Measurements from ENCODE around the gene NQO2.

The NQO2 gene, protein sequence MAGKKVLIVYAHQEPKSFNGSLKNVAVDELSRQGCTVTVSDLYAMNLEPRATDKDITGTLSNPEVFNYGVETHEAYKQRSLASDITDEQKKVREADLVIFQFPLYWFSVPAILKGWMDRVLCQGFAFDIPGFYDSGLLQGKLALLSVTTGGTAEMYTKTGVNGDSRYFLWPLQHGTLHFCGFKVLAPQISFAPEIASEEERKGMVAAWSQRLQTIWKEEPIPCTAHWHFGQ

DNA sequence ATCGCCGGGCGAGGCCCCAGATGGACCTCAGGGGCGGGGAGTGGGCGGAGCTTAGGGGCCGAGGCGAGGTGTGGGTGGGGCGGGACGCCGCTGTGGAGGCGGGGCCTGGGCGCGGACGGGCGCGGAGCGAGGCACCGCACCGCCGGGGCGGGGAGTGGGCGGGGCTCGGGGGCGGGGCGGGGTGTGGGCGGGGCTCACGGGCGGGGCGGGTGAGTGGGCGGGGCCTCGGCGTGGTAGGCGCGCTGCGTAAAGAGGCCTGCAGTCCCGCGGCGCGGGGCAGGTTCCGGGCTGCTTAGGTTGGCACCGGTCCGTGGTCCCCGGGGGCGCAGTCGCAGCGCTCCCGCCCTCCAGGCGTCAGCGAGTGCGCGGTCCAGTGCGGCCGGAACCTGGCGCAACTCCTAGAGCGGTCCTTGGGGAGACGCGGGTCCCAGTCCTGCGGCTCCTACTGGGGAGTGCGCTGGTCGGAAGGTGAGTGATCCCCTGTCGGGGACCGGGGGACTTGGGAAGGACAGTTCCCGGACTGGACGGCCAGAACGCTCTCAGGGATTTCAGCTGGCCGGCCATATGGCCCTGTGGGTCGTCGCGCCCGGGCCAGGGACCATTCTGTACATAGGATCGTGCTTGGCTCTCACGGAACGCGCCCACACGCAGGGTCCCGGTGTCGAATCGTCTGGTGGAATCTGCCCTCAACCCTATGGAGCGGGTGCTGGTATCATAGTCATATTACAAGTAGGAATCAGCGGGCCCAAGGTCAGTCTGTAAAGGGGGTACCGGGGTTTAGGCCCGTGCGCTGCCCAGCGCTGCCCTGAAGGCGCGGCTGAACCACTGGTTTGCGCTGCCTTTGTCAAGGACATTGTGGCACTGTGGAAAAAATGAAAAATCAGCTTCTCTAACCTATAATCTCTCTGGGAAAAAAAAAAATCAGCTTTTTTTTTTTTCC is at the start of gene NQO2:
Gene NQO2, plus strand, starts transcription at position 277 of the 940 bp plus-strand sequence. CDS start 6,659 bp downstream, outside the sequence.
- DNase-seq (ENCODE audit: low read depth) = no peak
- peak within 1 kb of the TSS; percentile 94 for H3K4me3 ChIP-seq (ENCODE audit: control insufficient read depth, low read depth, low read length)
- no peak for TF ChIP-seq CTCF (IDR thresholded peaks at IDR 0.05; ENCODE audit: control insufficient read depth, insufficient read depth, low read depth, low read length, missing control alignments)

- H3K4me3 ChIP-seq (ENCODE audit: control insufficient read depth, low read depth, low read length) = no peak overlapping the region
- DNase-seq (ENCODE audit: low read depth) = no peak
- TF ChIP-seq CTCF (IDR thresholded peaks at IDR 0.05; ENCODE audit: control insufficient read depth, insufficient read depth, low read depth, low read length, missing control alignments) = no peak
Observed at GRCh38 chr6:2950713-2951112, 49.0 kb upstream of the NQO2 start.

DNA sequence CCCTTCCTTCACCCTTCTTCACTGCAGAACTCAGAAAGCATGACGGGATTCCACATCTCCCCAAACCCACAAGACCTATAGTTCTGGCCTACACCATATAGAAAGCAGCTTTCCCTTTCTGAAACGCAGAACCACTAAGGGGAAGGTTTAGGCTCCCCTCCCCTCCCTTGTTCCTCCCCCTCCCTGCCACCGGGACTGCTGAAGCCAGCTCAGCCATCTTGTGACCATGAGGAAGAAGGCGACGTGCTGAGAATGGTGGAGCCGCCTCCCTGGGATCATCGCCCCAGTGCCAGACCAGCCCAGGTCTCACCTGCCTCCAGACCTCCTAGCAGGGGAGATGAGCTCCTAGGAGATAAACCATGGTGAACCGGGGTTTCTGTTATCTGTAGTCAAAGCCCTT is 48.0 kb upstream of the NQO2 start:
- TF ChIP-seq CTCF (IDR thresholded peaks at IDR 0.05; ENCODE audit: control insufficient read depth, insufficient read depth, low read depth, low read length, missing control alignments) = no peak
- H3K4me3 ChIP-seq (ENCODE audit: control insufficient read depth, low read depth, low read length) = no peak overlapping the region
- no peak for DNase-seq (ENCODE audit: low read depth)

DNA sequence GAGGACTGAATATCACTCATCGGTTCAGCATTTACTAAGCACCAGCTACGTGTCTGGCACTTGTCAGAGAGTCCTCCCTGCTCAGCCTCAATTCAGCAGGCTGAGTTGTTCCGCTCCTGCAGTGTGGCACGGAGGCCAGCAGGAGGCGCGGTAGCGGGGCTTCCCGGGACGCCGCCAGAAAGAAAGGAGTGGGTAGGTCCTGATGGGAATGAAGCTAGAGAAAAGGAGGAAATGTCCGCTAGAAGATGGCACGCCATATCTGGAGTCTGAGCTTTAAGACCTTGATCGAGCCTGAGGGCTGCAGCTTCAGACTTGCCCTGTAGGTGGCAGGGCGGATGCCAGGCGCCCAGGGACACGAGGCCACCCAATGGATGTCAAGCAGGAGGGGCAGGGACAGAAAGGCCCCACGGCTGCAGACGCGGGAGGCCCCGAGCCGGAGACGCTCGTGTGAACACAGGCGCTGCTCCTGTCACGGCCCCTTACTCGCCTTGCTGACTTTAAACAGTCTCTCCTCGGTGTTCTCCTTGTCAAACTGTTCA is 47.1 kb upstream of the NQO2 start:
- peak; percentile 84 for DNase-seq (ENCODE audit: low read depth)
- TF ChIP-seq CTCF (IDR thresholded peaks at IDR 0.05; ENCODE audit: control insufficient read depth, insufficient read depth, low read depth, low read length, missing control alignments) = peak; percentile 97
- H3K4me3 ChIP-seq (ENCODE audit: control insufficient read depth, low read depth, low read length) = no peak overlapping the region

DNA sequence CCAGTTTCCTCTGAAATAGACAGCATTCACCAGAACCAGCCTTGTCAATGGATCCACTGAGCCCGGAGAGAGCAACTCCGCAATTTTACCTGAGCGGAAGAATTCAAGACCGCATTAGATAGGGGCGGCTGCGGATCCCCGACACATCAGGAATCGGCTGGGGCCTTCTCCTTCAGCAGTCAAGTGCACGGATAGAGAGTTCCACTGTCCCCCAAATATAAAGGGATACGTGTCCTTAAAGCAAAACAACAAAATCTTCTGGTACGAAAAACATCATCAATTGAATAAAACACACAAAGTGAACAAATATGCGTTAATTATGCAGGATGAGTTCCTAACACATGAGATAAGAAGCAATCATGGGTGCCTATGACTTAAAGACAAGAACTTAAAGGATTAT is 46.6 kb upstream of the NQO2 start:
- TF ChIP-seq CTCF (IDR thresholded peaks at IDR 0.05; ENCODE audit: control insufficient read depth, insufficient read depth, low read depth, low read length, missing control alignments) = no peak
- DNase-seq (ENCODE audit: low read depth) = no peak

GRCh38 chr6:2956930-2957685 is 42.6 kb upstream of the NQO2 start:
- no peak overlapping the region for H3K4me3 ChIP-seq (ENCODE audit: control insufficient read depth, low read depth, low read length)
- no peak for DNase-seq (ENCODE audit: low read depth)
- TF ChIP-seq CTCF (IDR thresholded peaks at IDR 0.05; ENCODE audit: control insufficient read depth, insufficient read depth, low read depth, low read length, missing control alignments) = no peak

More for the DNA sequence above, 46.6 kb upstream of the NQO2 start:
- no peak overlapping the region for H3K4me3 ChIP-seq (ENCODE audit: control insufficient read depth, low read depth, low read length)
